Stimulated activated CD8-positive, alpha-beta memory T cell treated with anti-CD3 and anti-CD28 coated beads, Interleukin-12 subunit alpha, Interleukin-12 subunit beta, amount 100 ng/mL, for 24 hours (primary cell): ENCODE results near the gene WNT5B.

Experiments used
- DNase-seq: peaks from one replicate; pipeline ENCODE4 v3.0.0-alpha.2; 2020; ENCODE audit errors: extremely low read depth

The WNT5B gene

DNA sequence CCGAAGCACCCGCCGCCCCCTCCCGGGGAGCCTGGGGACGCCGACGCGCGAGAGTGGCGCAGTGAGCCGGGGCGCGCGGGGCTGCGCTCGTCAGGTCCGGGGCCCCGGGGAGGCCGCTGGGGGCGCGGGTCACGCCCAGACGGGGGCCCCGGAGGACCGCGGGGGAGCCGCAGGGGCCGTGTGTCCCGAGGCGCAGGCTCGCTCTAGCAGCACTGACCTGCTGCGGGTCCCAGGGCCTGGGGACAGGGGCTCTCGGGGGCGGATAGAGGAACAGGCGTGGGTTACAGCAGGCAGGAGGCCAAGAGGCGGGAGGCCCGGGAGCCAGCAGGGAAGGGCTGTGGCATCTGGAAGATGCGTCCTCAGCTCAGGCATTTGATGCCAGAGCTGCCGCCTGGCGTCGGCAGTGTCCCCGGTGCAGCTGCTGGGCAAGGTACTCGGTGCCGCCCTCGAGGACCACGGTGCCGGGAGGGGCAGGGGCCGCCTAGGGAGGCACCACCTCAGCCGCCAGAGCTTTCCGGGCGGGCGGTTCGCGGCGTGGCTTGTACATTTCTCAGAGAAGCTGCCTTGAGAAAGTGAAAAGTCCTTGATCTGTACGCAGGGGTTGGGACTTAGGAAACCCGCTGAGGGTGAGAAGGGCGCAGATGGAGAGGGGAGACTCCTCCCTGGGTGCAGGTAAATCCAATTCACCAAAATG is 1.2 kb downstream of the WNT5B start:
- no peak for DNase-seq

DNA sequence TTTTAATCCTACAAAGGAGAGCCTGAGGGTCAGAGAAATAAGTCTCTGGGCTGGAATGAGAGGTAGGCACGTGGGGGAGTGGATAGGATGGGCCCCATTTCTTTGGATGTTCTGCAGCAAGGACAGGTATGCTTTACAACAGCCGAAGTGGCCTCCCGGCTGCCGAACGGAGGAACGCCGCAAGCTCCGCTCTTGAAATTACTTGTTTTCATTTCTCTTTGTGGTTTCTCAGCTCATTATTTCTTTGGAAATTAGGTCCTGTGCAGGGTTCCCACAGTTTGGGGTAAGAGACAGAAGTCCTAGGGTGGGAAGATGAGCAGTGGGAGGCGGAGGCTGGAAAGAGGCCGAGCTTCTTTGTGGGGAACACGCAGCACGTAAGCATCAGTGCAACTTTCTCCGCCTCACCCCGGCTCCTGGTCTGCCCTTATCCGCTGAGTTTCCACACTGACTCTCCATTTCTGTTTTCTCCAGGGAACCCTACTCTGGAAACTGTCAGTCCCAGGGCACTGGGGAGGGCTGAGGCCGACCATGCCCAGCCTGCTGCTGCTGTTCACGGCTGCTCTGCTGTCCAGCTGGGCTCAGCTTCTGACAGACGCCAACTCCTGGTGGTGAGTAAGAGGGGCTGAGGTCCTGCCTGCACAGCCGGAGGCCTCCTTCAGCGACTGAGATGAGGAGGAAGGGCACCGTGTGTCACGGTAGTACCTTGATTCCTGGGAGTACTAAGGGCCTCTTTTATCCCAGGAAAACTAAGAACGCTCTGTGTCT is 2.0 kb downstream of the WNT5B start:
- DNase-seq, result no peak

DNA sequence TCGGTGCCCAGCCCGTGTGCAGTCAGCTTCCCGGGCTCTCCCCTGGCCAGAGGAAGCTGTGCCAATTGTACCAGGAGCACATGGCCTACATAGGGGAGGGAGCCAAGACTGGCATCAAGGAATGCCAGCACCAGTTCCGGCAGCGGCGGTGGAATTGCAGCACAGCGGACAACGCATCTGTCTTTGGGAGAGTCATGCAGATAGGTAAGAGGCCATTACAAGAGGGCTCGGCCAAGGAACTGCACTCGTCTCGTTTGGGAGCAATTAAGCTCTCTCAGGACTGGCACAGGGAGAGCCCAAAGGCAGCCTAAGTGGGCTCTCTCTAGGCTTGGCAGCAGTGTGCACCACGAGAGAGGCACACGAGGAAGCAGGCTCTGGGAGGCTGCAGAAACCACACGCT is 3.7 kb downstream of the WNT5B start:
- no peak for DNase-seq

DNA sequence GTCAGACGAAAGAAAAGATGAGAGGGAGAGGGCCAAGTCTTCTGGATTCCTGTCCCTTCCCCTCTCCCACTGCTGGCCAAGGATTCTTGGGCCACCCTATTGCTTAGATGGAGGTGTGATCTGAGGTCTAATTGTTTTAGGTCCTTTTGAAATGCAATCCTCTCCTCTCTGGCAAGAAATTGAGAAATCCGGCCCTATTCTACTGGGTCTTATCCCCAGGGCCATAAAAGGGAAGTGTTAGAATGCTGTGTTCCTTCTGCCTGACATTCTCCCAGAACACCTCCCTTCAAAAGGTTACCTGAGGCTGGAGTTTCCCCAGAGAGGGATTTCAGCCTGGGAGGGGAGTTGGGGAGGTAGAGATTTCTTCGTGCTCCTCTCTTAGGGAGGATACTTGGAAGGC is 4.4 kb downstream of the WNT5B start:
- DNase-seq, result no peak

DNA sequence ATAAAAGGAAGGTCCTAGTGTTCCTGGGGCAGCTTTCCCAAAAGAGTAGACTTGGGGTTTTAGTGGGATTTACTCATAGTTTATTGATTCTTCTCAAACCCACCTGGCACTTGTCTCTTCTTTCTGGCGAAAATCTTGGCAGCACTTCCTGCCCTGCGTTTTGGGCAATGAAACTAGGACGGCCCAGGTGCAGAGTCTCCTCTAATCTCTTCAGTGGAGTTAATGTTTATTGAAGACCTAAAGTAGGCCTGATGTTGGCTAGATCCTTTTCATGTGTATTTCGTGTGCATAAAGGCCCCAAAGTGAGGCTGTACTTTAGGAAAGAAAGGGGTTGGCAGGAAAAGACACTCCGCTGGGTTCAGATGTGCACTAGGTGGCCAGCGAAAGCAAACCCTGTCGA is 5.1 kb downstream of the WNT5B start:
- no peak for DNase-seq

DNA sequence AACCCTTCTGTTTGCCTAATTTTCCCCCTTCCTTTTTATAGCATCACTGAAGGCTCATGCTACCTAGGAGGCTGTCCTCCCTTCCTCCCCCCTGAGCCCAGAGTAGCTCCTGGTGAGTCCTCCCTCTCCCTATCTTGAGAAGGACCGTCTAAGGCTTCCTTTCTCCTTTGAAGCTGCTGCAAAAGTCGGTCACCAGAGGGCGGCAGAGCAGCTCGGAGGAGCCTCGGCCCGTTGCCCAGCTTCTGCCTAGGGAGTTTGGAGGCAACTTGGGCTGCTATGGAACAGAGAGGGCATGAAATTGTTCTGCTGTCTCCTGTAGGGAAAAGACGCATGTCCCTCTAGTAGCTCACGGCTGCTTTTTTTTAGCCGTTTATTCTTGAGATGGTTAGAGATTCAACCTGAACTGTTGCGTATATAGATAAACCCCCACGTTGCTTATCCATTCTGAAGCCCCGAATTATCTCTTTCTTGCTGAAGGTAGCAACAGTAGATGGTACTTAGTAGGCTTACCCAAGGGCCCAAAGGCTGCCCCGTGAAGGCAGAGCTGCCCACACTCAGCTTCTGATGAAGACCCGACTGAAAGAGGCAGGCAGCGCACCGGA is 5.7 kb downstream of the WNT5B start:
- DNase-seq, result no peak

DNA sequence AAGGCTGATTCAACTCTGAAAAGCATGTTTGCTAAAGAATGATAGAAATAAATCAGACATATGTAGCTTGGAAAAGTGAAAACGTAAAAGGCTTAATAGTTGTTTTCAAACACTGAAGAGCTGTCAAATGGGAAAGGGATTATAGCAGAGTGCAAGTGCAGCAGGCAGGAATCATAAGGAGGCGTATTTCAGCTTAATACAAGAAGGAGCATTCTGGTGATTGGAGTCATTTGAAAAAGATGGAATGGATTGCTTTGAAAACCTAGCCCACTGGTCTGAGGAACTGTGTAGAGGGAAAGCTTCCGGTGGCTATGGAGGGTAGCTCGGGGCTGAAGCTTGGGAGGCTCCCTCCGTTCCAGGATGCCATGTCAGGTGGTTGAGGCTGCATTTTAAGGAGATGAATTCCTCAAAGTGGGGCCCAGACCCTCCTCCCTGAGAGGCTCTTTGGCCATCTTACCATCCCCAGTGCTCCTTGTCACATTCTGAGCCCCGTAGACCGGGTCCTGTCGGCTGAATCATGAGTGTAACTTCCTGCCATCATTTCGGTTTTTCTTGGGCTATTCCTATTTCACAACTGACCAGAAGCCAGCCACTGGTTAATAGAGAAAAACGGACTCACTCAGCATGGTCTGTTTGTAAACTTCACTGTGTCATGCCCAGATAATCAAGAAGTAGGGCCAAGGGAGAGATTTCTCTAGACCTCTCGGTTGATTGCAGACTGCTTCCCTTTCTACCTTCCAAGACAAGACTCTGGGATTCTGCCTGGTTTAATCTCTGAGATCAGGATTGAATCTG is 6.5 kb downstream of the WNT5B start:
- no peak for DNase-seq

DNA sequence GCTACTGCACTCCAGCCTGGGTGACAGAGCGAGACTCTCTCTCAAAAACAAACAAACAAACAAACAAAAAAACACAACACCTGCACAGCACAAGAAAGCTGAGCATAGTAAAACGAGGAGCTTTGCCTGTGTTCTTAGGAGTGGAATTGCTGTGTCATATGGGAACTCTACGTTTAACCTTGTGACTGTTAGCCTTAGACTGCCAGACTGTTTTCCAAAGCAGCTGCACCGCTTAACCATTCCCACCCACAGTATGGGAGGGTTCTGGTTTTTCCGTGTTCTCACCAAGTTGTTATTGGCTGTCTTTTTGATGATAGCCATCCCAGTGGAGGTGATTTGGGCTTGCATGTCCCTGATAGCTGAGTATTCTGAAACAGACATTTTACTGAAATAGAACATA is 9.2 kb downstream of the WNT5B start:
- DNase-seq, result no peak

DNA sequence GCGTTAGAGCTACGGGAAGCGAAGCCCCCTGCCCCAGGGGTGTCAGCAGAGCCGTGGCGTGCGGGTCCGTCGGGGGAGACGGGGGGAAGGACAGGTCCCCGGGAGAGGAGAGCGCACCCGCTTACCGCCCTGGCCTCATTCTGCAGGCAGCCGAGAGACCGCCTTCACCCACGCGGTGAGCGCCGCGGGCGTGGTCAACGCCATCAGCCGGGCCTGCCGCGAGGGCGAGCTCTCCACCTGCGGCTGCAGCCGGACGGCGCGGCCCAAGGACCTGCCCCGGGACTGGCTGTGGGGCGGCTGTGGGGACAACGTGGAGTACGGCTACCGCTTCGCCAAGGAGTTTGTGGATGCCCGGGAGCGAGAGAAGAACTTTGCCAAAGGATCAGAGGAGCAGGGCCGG is 10.5 kb downstream of the WNT5B start:
- no peak for DNase-seq

DNA sequence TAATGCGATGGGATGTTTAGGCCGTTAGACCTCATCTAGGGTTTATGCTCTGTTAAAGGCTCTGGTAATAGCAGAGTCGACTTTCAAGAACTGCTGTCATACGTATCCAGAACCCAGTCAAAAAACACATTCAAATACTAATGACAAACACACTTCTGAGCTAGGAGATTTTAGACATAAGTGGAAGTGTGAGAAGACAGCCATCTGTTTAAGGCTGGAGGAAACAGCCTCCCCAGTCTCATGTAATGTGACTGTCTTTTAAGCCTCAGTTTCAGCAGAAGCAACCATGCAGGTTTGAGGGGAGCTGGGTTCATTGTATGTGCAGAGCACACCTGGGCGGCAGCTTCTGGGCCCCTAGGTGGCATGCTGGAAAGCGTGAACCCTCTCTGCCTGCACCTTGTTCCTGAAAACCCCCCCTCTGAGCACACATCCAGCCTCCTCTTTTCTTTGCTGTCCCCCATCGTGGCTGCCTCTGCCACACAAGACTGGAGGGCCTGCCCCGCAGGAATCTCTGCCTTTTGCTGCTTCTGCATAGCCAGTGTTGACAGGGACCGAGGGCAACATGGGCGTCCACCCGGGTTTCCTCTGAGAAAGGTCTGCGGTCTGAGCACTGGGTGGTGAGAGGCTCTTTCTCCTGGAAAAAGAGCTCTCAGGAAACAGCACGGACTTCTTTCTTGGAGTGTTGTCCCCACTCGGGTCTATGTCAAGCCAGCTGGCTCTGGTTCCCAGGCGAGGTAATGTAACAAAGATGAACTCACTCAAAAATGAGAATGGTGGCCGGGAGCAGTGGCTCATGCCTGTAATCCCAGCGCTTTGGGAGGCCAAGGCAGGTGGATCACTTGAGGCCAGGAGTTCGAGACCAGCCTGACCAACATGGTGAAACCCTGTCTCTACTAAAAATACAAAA is 11.6 kb downstream of the WNT5B start:
- no peak for DNase-seq

DNA sequence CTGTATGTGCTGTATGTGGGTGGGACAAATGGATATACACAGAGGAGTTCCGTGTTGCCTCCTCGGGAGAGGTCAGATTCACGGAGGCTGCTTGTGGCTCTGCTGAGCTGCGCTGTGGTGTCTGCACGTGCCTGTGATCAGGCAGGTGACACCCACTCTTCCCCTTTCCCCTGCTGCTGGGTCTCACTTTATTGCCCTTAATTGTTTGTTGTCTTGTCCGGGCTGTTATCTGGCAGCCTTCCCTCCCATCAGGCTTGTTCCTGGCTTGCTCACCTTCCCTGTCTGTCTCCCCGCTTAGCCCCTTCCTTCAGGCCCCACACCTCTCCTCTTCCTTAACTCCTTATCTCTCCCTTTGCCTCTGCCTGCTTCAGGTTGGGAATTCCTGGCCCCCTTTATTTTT is 13.5 kb downstream of the WNT5B start:
- DNase-seq, result no peak

DNA sequence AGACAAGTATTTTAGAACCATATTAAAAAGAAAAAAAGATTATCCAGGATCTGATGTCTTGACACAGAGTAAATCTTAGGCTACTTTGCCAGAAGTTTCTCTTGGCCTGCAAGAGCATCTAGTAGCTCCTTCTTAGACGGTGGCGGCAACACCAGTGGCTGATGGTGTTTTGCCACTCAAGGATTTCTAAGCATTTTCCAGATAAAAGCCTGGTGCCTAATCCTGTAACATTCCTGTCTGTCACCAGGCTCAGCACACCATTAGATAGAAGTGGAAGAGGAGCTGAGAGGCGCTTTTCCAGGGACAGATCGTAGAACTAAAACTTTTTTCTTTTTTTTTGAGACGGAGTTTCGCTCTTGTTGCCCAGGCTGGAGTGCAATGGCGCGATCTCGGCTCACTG is 14.0 kb downstream of the WNT5B start:
- no peak for DNase-seq

DNA sequence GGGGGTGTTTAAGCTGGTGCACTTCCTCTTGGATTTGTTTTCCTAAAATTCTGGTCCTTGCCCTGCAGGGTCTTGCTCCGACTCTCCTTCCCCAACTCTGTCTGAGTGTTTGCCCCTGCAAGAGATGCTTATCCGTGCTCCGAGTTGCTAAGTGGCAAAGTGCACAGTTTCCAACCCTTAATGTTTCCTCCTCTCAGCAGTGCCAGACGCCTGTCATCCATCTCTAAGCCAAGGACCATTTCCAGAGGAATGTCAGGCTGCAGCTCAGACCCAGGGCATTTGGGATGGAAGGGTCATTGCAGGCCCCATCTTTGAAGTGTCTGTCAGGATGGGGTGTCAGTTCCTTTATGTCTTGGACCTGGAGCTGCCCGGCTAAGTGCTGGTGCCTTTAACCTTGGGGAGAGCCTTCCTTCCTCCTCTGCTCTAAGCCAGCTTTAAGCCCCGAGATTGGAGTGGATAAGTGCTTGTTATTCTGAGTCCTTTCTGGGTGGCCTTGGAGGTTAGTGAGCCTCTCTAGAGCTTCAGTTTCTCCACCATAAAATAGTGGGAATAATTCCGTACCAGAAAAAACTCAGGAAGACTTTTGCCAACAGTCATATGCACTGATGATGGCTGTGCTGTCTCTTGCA is 15.0 kb downstream of the WNT5B start:
- no peak for DNase-seq

DNA sequence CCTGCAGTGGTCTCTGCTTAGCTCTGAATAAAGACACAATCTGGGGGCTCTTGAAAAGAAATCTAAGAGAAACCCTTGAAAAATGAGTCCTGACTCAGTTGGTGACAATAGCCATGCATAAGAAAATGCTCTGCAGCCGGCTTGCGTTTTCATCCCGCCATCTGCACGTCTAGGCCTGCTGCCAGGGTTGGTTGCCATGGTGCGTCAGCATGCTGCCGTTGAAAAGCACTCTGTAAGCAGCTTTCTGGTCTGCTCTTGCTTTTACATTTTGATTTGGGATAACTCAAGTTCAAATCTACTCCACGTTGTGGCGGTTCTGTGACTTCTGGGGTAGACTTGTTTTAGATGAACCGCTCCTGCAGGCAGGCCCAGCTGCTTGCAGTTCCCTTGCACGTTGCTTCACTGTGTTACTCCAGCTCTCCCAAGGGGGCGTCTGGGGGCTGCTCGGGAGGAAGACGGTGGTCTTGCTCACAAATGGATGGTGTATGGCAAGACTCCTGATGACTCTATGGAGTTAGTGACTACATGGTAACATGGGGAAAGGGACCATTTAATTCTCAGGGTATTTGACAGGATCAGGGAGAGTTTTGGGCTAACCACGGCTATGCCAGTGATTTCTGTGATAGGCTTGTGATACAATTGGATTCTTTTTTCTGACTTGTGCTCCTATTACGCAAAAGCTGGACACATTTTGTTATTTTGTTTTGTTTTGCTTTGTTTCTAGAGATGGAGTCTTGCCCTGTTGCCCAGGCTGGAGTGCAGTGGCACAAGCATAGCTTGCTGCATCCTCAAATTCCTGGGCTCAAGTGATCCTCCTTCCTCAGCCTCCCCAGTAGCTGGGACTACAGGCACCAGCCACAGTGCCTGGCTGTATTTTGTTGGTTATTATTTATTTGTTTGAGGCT is 15.8 kb downstream of the WNT5B start:
- DNase-seq, result no peak

DNA sequence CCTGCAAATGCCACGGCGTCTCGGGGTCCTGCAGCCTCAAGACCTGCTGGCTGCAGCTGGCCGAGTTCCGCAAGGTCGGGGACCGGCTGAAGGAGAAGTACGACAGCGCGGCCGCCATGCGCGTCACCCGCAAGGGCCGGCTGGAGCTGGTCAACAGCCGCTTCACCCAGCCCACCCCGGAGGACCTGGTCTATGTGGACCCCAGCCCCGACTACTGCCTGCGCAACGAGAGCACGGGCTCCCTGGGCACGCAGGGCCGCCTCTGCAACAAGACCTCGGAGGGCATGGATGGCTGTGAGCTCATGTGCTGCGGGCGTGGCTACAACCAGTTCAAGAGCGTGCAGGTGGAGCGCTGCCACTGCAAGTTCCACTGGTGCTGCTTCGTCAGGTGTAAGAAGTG is 16.8 kb downstream of the WNT5B start:
- no peak for DNase-seq

DNA sequence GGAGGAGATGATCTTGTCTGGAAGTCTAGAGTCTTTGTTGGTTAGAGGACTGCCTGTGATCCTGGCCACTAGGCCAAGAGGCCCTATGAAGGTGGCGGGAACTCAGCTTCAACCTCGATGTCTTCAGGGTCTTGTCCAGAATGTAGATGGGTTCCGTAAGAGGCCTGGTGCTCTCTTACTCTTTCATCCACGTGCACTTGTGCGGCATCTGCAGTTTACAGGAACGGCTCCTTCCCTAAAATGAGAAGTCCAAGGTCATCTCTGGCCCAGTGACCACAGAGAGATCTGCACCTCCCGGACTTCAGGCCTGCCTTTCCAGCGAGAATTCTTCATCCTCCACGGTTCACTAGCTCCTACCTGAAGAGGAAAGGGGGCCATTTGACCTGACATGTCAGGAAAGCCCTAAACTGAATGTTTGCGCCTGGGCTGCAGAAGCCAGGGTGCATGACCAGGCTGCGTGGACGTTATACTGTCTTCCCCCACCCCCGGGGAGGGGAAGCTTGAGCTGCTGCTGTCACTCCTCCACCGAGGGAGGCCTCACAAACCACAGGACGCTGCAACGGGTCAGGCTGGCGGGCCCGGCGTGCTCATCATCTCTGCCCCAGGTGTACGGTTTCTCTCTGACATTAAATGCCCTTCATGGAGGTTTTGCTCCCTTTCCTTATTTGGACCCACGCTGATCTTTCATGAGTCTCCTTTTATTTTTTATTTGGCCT is 17.7 kb downstream of the WNT5B start:
- DNase-seq, result no peak

DNA sequence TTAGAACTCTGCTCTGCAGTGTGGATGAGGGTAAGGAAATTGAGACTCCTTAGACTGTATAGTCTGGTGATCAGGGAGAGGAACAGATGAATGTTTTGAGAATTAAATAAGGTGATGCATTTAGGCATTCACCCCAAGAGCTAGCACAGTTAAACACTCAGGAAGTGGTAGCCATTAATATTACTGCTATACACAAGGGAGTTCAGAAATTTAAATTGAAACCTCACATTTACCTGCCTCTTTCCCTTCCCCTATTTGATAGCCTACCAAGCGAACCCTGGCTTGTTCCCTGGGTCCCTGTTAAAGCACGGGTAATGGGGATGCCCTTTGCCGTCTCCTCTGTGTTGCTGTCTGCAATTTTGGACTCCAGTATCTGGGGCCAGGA is 18.2 kb downstream of the WNT5B start:
- no peak for DNase-seq

DNA sequence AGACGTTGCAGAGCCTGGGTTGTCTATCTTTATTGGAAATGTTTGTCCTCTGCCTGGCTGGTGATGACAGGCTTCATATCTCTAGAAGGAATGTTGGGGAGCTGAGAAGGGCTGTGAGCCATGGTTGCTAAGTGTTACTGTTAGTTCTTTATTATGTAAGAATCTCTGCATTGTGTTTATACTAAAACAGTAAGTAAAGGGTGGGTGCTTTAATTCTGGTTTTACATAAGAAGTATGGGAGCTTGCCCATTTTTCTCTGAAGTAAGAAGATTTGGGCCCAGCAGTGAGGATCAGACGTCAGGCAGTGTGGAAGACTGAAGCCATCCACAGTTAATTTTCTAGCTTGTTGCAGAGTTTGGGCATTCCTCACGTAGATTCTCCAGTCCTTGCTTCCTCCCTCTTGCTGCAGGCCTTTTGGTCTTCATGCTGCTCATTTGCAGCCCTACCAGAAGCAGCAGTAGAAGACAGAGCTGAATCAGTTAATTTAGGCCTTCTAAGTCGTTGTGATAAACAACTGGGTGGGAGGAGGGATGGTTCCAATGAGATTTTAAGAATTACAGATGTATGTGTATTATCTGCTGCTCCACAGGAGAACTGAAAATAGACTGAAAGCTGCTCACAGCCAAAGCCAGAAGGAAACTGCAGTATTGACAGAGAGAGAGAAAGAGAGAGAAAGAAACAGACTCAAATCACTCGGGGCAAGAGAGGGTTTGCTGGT is 21.4 kb downstream of the WNT5B start:
- DNase-seq, result no peak

DNA sequence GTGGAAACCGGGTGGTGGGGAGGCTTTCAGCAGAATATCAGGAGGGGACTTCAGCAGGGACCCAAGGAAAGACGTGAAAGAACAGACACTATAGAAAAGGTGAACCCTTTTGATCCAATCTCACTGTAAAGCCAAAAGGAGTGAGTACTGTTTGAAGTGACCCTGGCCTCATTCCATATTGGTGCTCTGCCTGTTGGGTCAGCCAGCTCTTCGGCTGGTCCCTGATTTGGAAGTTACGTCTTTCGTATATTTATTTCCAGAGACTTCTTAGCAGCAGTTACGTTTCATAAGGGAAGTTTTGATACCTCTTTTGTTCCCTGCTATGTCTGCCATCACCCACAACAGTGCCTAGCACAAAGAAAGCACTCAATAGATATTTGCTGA is 21.9 kb downstream of the WNT5B start:
- no peak for DNase-seq
